ENCODE measurements around the gene RIMS3. TPM values are rescaled to one million over a fixed set of nuclear protein-coding genes. Genes with fewer than 3 reads are reported as not detected.

The RIMS3 gene
- total RNA-seq, 1 experiment from 2014 or later, result 19.8 TPM

GRCh38 chr1:40687661-40688060 lies 22.2 kb upstream of the RIMS3 start:
- TF ChIP-seq HMGXB4 (CRISPR knock-in tag; IDR thresholded peaks at IDR 0.05) (no peak), ZNF423 (CRISPR knock-in tag; IDR thresholded peaks at IDR 0.05) (no peak), CREB1 (CRISPR knock-in tag; IDR thresholded peaks at IDR 0.05) (no peak), PRDM15 (CRISPR knock-in tag; IDR thresholded peaks at IDR 0.05) (no peak), USF1 (CRISPR knock-in tag; IDR thresholded peaks at IDR 0.05) (no peak), CBFB (CRISPR knock-in tag; IDR thresholded peaks at IDR 0.05; ENCODE audit: low read depth) (no peak), ZMAT4 (CRISPR knock-in tag; IDR thresholded peaks at IDR 0.05) (no peak), IRF1 (CRISPR knock-in tag; IDR thresholded peaks at IDR 0.05) (no peak), ETV6 (CRISPR knock-in tag; IDR thresholded peaks at IDR 0.05) (no peak)
- peaks cover 16% of the 10 kb centered on the region for H3K36me3 Mint-ChIP-seq
- H3K27me3 Mint-ChIP-seq (ENCODE audit: low read depth), result no peaks in the 10 kb centered on the region
- no peak for ATAC-seq
- DNase-seq (ENCODE audit: low spot score), result no peak
- no peak overlapping the region for H3K4me3 Mint-ChIP-seq
- peaks cover 14% of the 10 kb centered on the region for H3K9me3 Mint-ChIP-seq
- peaks cover 19% of the 10 kb centered on the region for H3K4me1 Mint-ChIP-seq
- peak overlapping the region; percentile 33 for H3K27ac Mint-ChIP-seq
- ChIA-PET CTCF (interaction anchor here (0.7 to 1.0 kb wide), 2 partner anchors 35 to 95 kb away, joined by 3 read pairs; no protein-coding TSS in a partner anchor), POLR2A (interaction anchor here (0.6 kb wide), 1 partner anchor 15 kb away, joined by 3 read pairs; no protein-coding TSS in a partner anchor)

GRCh38 chr1:40687059-40687458 lies 21.6 kb upstream of the RIMS3 start:
- no peaks in the 10 kb centered on the region for H3K27me3 Mint-ChIP-seq (ENCODE audit: low read depth)
- H3K27ac Mint-ChIP-seq, result no peak overlapping the region
- ChIA-PET CTCF (interaction anchor here (0.7 kb wide), 1 partner anchor 96 kb away, joined by 3 read pairs; no protein-coding TSS in a partner anchor), POLR2A (interaction anchor here (0.6 kb wide), 1 partner anchor 15 kb away, joined by 3 read pairs; no protein-coding TSS in a partner anchor)
- peaks cover 16% of the 10 kb centered on the region for H3K36me3 Mint-ChIP-seq
- peaks cover 14% of the 10 kb centered on the region for H3K4me1 Mint-ChIP-seq
- peaks cover 14% of the 10 kb centered on the region for H3K9me3 Mint-ChIP-seq
- H3K4me3 Mint-ChIP-seq, result no peak overlapping the region
- ATAC-seq (no peak), DNase-seq (ENCODE audit: low spot score) (no peak)
- TF ChIP-seq TEAD1 (CRISPR knock-in tag; IDR thresholded peaks at IDR 0.05) (no peak), FOXJ3 (CRISPR knock-in tag; IDR thresholded peaks at IDR 0.05; ENCODE audit: borderline replicate concordance) (no peak), JAZF1 (CRISPR knock-in tag; IDR thresholded peaks at IDR 0.05) (no peak), ZSCAN18 (CRISPR knock-in tag; IDR thresholded peaks at IDR 0.05) (no peak), IRF2 (CRISPR knock-in tag; IDR thresholded peaks at IDR 0.05; ENCODE audit: borderline replicate concordance, low read depth) (no peak), SMAD3 (CRISPR knock-in tag; IDR thresholded peaks at IDR 0.05; ENCODE audit: borderline replicate concordance) (no peak), ZNF396 (CRISPR knock-in tag; IDR thresholded peaks at IDR 0.05; ENCODE audit: borderline replicate concordance) (no peak), GTF2I (CRISPR knock-in tag; conservative IDR thresholded peaks at IDR 0.05) (no peak), ATF1 (CRISPR knock-in tag; IDR thresholded peaks at IDR 0.05) (no peak), ELF4 (CRISPR knock-in tag; IDR thresholded peaks at IDR 0.05; ENCODE audit: low read depth) (no peak), ERG (CRISPR knock-in tag; IDR thresholded peaks at IDR 0.05) (no peak), JUN (CRISPR knock-in tag; IDR thresholded peaks at IDR 0.05) (no peak), NR1H2 (CRISPR knock-in tag; IDR thresholded peaks at IDR 0.05) (no peak), ZBTB43 (CRISPR knock-in tag; IDR thresholded peaks at IDR 0.05) (no peak)

Measured in WTC11 (cell line).